HCT116 (cell line): ENCODE results near the gene OR10A4.

Source experiments
- CTCF ChIP-seq, 3 experiments: fragments of 200-600 bp in 1 of 3; sonication (generic) in 1 of 3; IDR thresholded peaks in 2 of 3; conservative IDR thresholded peaks in 1 of 3; 2 replicates each; pipeline ENCODE4 v1.5.1; 2012 to 2017; ENCODE audit warnings: low read depth in 2 of 3, low read length in 2 of 3, antibody characterized with exemption in 1 of 3, borderline replicate concordance in 1 of 3, control low read depth in 1 of 3, mild to moderate bottlenecking in 1 of 3, mixed read lengths in 1 of 3, mixed run types in 1 of 3, moderate library complexity in 1 of 3; ENCODE audit not compliant: insufficient read depth in 1 of 3
- JUND ChIP-seq: IDR thresholded peaks from 2 replicates; pipeline ENCODE4 v1.6.1; 2012

- TF ChIP-seq JUND, result no peak
- TF ChIP-seq CTCF (IDR thresholded peaks at IDR 0.05 in 2 of 3, conservative IDR thresholded peaks at IDR 0.05 in 1 of 3; ENCODE audit: borderline replicate concordance in 1 of 3, insufficient read depth in 1 of 3, low read depth in 2 of 3, low read length in 2 of 3), result no peak
Measured at GRCh38 chr11:6882751-6883150, 6.3 kb downstream of the OR10A4 start.
